NCI-H526 (cell line): ENCODE data around the gene MIB1.

ENCODE experiments used
- DNase-seq, 2 experiments: peaks; one replicate each; lab custom pipeline; 2025; lab: John Stamatoyannopoulos, UW

Gene MIB1

GRCh38 chr18:21815101-21815500, 74.5 kb downstream of the MIB1 start:
- DNase-seq: no peak

- DNase-seq: peak in 1 of 2 experiments; percentile 6
Measured at GRCh38 chr18:21820033-21820810, 79.6 kb downstream of the MIB1 start.

GRCh38 chr18:21820811-21821143, 80.2 kb downstream of the MIB1 start:
- DNase-seq: no peak

- no peak for DNase-seq
Measured at GRCh38 chr18:21823848-21824247, 83.3 kb downstream of the MIB1 start.

DNA sequence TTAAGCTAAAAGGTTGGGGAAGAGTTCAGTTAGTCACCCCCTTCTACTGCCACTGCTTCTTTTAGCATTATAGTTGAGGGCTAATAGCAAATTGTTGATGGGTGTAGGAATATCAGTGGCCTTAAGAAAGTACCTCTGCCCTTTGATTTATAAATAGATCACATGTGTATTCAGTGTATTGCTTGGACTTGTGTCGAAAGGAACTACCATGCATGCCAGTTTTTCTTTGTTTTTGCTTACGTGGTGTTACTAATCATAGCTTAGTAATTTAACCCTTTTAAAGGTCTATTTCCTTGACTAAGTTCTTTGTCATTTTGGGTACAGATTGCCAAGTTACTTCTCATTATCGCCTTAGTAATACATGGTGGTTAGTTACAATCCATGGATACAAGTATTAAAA, 85.6 kb downstream of the MIB1 start:
- DNase-seq: no peak

GRCh38 chr18:21826641-21827302, 86.2 kb downstream of the MIB1 start:
- DNase-seq: no peak

GRCh38 chr18:21830532-21830931, 89.9 kb downstream of the MIB1 start:
- no peak for DNase-seq

DNA sequence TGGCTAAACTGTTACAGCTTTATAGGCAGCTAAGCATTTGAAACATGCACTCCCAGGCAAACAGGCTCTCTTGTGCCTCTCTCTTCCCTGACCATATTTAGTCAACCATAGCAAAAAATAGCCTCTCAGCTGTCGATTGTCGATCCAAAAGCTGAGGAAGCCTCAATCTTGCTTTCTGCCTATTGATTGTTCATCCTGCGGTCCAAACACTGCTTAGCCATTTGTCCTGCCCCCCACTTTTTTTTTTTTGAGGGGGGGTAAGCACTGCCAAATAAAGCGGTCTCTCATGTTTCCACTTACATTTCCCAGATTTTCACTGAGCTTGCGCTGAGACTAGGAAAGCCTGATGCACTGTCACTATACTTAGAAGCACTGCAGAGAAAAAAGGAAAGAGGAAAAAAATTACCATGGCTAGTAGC, 90.8 kb downstream of the MIB1 start:
- no peak for DNase-seq

GRCh38 chr18:21833604-21834298, 93.2 kb downstream of the MIB1 start:
- DNase-seq: no peak

- no peak for DNase-seq
Measured at GRCh38 chr18:21834299-21834660, 93.7 kb downstream of the MIB1 start.

GRCh38 chr18:21841570-21841969, 101.0 kb downstream of the MIB1 start:
- DNase-seq: no peak

GRCh38 chr18:21843341-21843740, 102.7 kb downstream of the MIB1 start:
- no peak for DNase-seq

GRCh38 chr18:21851327-21851961, 110.9 kb downstream of the MIB1 start:
- peak in 1 of 2 experiments; percentile 4 for DNase-seq

DNA sequence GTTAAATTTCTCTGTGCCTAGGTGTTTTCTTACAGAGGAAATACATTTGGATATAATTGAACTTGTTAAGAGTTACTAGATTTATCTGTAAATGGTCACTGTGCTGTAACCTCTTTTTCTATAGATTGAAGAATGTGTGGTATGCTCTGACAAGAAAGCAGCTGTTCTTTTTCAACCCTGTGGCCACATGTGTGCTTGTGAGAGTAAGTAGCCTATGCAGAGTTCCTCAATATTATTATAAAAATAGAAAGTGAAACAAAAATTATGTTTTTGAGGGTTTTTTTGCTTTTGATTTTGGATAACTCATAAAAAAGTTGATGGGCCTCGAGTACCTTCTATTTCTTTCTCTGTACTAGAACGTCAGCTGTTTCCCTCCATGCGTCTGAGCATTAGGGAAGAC, 112.4 kb downstream of the MIB1 start:
- no peak for DNase-seq

GRCh38 chr18:21853775-21854552, 113.4 kb downstream of the MIB1 start:
- no peak for DNase-seq

GRCh38 chr18:21855432-21855831, 114.8 kb downstream of the MIB1 start:
- DNase-seq: no peak

DNA sequence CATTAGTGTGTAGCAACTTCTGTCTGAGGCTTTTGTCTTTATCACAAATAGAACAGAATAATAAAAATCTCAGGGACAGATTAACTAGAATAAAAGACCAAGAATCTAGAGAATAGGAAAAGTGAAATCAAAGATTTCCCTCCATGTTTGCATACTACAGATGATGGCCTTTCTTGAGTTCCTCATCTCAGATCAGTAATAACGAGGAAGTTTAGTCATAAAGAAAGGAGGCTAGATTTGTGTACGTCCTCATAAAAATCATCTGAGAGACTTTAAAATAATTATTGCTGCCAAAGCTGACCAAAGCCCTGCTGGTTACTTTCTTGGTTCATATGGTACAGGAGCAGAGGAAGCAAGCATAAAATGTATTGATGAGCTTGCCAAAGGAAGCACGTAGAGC, 117.3 kb downstream of the MIB1 start:
- DNase-seq: no peak

DNA sequence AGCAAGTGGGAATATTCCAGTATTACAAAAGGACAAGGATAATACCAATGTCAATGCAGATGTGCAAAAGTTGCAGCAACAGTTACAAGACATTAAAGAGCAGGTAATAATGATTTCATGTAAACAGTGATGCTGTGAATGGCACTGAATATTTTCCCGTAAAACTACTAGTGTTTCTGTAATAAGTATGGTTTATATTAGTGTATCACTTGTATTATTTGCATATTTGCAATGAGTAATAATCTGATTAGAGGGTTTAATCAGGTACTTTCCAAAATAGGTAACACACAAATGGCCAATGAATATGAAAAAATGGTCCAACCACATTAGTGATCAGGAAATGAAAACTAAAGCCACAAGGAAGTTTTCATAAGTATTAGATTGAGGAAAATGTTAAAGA, 118.0 kb downstream of the MIB1 start:
- DNase-seq: no peak

- no peak for DNase-seq
Measured at GRCh38 chr18:21864386-21864785, 123.8 kb downstream of the MIB1 start.

GRCh38 chr18:21865043-21865442, 124.5 kb downstream of the MIB1 start:
- no peak for DNase-seq

DNA sequence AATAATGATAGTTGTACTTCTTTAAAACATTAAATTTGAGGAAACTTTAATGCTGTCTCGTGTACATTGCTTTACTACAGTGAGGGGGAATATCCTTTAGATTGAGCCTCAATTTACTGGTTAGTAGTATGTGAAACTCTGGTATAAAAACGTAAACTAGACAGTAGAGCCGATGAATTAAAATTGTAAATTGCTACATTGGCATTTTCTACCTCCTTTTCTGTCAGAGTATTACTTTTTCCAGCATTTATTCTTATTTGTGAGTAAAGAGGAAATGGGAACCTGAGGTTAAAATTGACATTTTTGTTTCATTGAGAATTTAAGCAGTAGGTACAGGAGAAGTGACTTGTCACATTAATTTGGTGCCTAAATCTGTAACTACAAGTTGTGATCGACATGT, 128.2 kb downstream of the MIB1 start:
- DNase-seq: no peak

- DNase-seq: no peak
Measured at GRCh38 chr18:21889570-21889969, 149.0 kb downstream of the MIB1 start.
